GM23338 (cell line): ENCODE data around the gene ZNF526. TPM values are rescaled to one million over a fixed set of nuclear protein-coding genes. Genes with fewer than 3 reads are reported as not detected.
A peak's percentile ranks its signal among the peaks of the same experiment; 100 is the strongest.

Experiments
- ATAC-seq: fragments of 200-7000 bp; cut with Tn5 transposase; 3 replicates; pipeline ENCODE4 v1.9.1; 2020
- DNase-seq: peaks from one replicate; pipeline ENCODE4 v3.0.0-alpha.2; 2015; ENCODE audit warnings: low spot score
- H2AFZ ChIP-seq: fragments of 200-600 bp; sonication (generic); 2 replicates; pipeline ENCODE4 v1.8.0; 2016; ENCODE audit warnings: antibody characterized with exemption, mild to moderate bottlenecking, moderate library complexity
- H3F3A ChIP-seq: fragments of 200-600 bp; sonication (generic); replicated peaks from 2 replicates; pipeline ENCODE4 v1.8.0; 2017; ENCODE audit warnings: antibody characterized with exemption, mixed run types, low read depth
- H3K27ac ChIP-seq: fragments of 200-600 bp; sonication (generic); 2 replicates; pipeline ENCODE4 v1.6.1; 2016; ENCODE audit warnings: low read depth
- H3K27me3 ChIP-seq: fragments of 200-600 bp; sonication (generic); 2 replicates; pipeline ENCODE4 v1.8.0; 2016; ENCODE audit warnings: mild to moderate bottlenecking, mixed run types, moderate library complexity; ENCODE audit not compliant: insufficient read depth
- H3K36me3 ChIP-seq: fragments of 200-600 bp; sonication (generic); 2 replicates; pipeline ENCODE4 v1.8.0; 2016; ENCODE audit warnings: mild to moderate bottlenecking; ENCODE audit not compliant: insufficient read depth
- H3K4me1 ChIP-seq: fragments of 200-600 bp; sonication (generic); 2 replicates; pipeline ENCODE4 v1.8.0; 2016; ENCODE audit warnings: mild to moderate bottlenecking, moderate library complexity; ENCODE audit not compliant: insufficient read depth
- H3K4me2 ChIP-seq: fragments of 200-600 bp; sonication (generic); 2 replicates; pipeline ENCODE4 v1.7.1; 2017; ENCODE audit warnings: mixed run types
- H3K4me3 ChIP-seq: fragments of 200-600 bp; sonication (generic); 2 replicates; pipeline ENCODE4 v1.6.1; 2016; ENCODE audit warnings: mixed run types
- H3K79me2 ChIP-seq: fragments of 200-600 bp; sonication (generic); replicated peaks from 2 replicates; pipeline ENCODE4 v1.8.0; 2017; ENCODE audit warnings: mild to moderate bottlenecking; ENCODE audit not compliant: insufficient read depth
- H3K9me2 ChIP-seq: fragments of 200-600 bp; sonication (generic); 2 replicates; pipeline ENCODE4 v1.8.0; 2017; ENCODE audit not compliant: insufficient read depth
- H4K20me1 ChIP-seq: fragments of 200-600 bp; sonication (generic); replicated peaks from 2 replicates; pipeline ENCODE4 v1.8.0; 2017; ENCODE audit warnings: mild to moderate bottlenecking; ENCODE audit not compliant: insufficient read depth
- H3K27ac Mint-ChIP-seq: 2 replicates; pipeline ENCODE4 v1.8.0; 2020; ENCODE audit warnings: inconsistent platforms, mild to moderate bottlenecking, moderate library complexity, mixed read lengths
- H3K27me3 Mint-ChIP-seq: 3 replicates; pipeline ENCODE4 v1.8.0; 2022; ENCODE audit warnings: low read depth, mild to moderate bottlenecking, moderate library complexity, mixed read lengths, inconsistent platforms; ENCODE audit not compliant: insufficient read depth, poor library complexity
- H3K36me3 Mint-ChIP-seq: 3 replicates; pipeline ENCODE4 v1.8.0; 2021; ENCODE audit warnings: low read depth, mild to moderate bottlenecking, inconsistent platforms, moderate library complexity, mixed read lengths
- H3K4me1 Mint-ChIP-seq: 3 replicates; pipeline ENCODE4 v1.8.0; 2020; ENCODE audit warnings: mild to moderate bottlenecking, inconsistent platforms, mixed read lengths
- H3K4me3 Mint-ChIP-seq: 3 replicates; pipeline ENCODE4 v1.8.0; 2021; ENCODE audit warnings: moderate library complexity, mild to moderate bottlenecking, inconsistent platforms, mixed read lengths
- H3K9me3 Mint-ChIP-seq: 3 replicates; pipeline ENCODE4 v1.8.0; 2020; ENCODE audit warnings: moderate library complexity, mild to moderate bottlenecking, inconsistent platforms, mixed read lengths
- CREB1 ChIP-seq: fragments of 250-450 bp; sonication (Bioruptor Pico); IDR thresholded peaks from 2 replicates; pipeline ENCODE4 v1.5.0; 2020; ENCODE audit warnings: low read depth, mild to moderate bottlenecking, moderate library complexity
- EZH2 ChIP-seq: fragments of 200-600 bp; sonication (generic); IDR thresholded peaks from one replicate; pipeline ENCODE4 v1.8.0; 2017; ENCODE audit warnings: antibody characterized with exemption, mild to moderate bottlenecking, low read depth; ENCODE audit not compliant: unreplicated experiment
- EZH2phosphoT487 ChIP-seq: fragments of 200-600 bp; sonication (generic); IDR thresholded peaks from one replicate; pipeline ENCODE4 v1.8.1; 2018; ENCODE audit warnings: antibody characterized with exemption; ENCODE audit not compliant: unreplicated experiment
- JUNB ChIP-seq: IDR thresholded peaks from one replicate; pipeline ENCODE4 v1.6.1; 2016; ENCODE audit warnings: antibody characterized with exemption; ENCODE audit not compliant: unreplicated experiment
- NANOG ChIP-seq: IDR thresholded peaks from 2 replicates; pipeline ENCODE4 v1.6.1; 2016; ENCODE audit warnings: antibody characterized with exemption, borderline replicate concordance
- POLR2AphosphoS5 ChIP-seq: IDR thresholded peaks from 2 replicates; pipeline ENCODE4 v1.6.1; 2016; ENCODE audit warnings: antibody characterized with exemption, low read depth
- ZNF114 ChIP-seq: fragments of 250-450 bp; sonication (Bioruptor Pico); IDR thresholded peaks from 2 replicates; pipeline ENCODE4 v1.5.0; 2020; ENCODE audit warnings: mild to moderate bottlenecking, moderate library complexity
- ZNF331 ChIP-seq: fragments of 250-450 bp; sonication (Bioruptor Pico); IDR thresholded peaks from 2 replicates; pipeline ENCODE4 v1.5.0; 2020; ENCODE audit warnings: low read depth, mild to moderate bottlenecking, moderate library complexity
- polyA plus RNA-seq: library from polyadenylated mRNA; unstranded; fragments of >200 nt; fragmentation: Nextera tagmentation; extraction: Ambion mirVana; gene quantifications from 2 replicates; pipeline ENCODE4 v1.2.1, GENCODE V29; 2016
- total RNA-seq: library from RNA; depleted of rRNA; stranded (reverse); fragments of >200 nt; shearing (Covaris generic); gene quantifications from 2 replicates; pipeline ENCODE4 v1.2.3, GENCODE V29; 2014
- TF ChIP-seq, protein P1 (sequence below), 2 experiments: fragments of 200-600 bp in 1 of 2; sonication (generic) in 1 of 2; conservative IDR thresholded peaks; 2 replicates each; pipeline versions ENCODE4 v1.5.1 to v1.6.1; 2016 to 2017; ENCODE audit warnings: antibody characterized with exemption in 2 of 2, low read depth in 2 of 2, mild to moderate bottlenecking in 2 of 2, moderate library complexity in 1 of 2
- TF ChIP-seq, protein P2 (sequence below): IDR thresholded peaks from 2 replicates; pipeline ENCODE4 v1.6.1; 2016; ENCODE audit warnings: antibody characterized with exemption
- TF ChIP-seq, protein P3 (sequence below): fragments of 250-450 bp; sonication (Bioruptor Pico); IDR thresholded peaks from 2 replicates; pipeline ENCODE4 v1.5.0; 2020; ENCODE audit warnings: mild to moderate bottlenecking, moderate library complexity

ZNF526 gene
- total and polyA plus RNA-seq, 2 experiments from 2014 or later, result 4.7 to 13.3 TPM

DNA sequence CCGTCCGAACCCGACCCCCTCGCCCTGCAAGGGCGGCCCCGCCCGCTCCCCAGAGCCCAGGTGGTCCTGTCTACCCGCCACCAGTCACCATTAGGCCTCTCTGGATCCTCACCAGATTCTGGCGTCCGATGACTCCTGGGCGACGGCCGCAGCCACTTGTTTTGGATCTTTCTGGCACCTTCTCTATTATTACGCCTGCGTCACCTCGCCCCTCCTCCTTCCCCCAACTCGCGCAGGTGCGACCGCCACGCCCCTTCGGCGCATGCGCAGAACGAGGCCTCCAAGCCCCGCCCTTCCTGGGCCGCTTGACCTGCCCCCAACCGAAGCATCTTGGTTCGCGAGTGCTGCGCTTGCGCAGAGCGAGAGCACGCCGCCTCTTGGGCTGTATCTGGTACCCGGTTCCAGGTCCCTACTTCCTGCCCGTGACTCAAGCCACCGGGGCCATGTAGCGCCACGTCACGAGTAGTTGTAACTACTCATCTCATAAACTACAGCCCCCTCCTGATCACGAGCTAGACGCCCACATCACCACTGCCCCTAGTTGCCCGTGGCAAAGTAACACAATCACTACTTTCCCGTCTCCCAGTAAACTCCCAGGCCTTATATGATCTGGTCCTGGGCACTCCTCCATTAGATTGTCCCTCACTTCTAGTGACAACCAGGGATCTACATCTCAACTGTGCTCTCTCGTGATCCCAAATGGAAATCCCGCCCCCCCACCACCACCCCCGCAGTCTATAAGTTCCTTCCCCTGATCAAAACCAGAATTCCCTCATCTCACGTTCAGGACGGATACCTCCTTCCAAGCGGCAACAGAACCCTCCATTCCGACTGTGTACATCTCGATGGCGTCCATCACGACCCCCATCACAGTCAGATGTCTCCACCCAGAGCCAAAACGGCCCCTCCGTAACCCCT lies 2.3 kb upstream of the ZNF526 start, which contains the start of gene DEDD2:
TSS of gene DEDD2 (minus strand) at position 158 of the 918 bp plus-strand sequence. CDS start 670 bp downstream, outside the sequence.
- Histone ChIP-seq H3K4me2 (peak within 1 kb of the TSS; percentile 96), H4K20me1 (peaks cover 31% of the 10 kb centered on the region), H3K4me3 (peak within 1 kb of the TSS; percentile 92), H3K79me2 (peaks cover 60% of the 10 kb centered on the region), H3K27me3 (no peaks in the 10 kb centered on the region), H3K9me2 (no peaks in the 10 kb centered on the region), H3K36me3 (peaks cover 16% of the 10 kb centered on the region; the same call in 1 of the 2 replicates), H3K27ac (peak within 1 kb of the TSS; percentile 96), H2AFZ (no peak within 1 kb of the TSS), H3F3A (peaks cover 28% of the 10 kb centered on the region), H3K4me1 (peaks cover 9% of the 10 kb centered on the region)
- Mint-ChIP-seq H3K27me3 (peaks cover 29% of the 10 kb centered on the region), H3K4me3 (peak within 1 kb of the TSS; percentile 94), H3K27ac (peak within 1 kb of the TSS; percentile 97), H3K9me3 (no peaks in the 10 kb centered on the region), H3K4me1 (peaks cover 34% of the 10 kb centered on the region), H3K36me3 (peaks cover 39% of the 10 kb centered on the region)
- TF ChIP-seq ZNF114 (CRISPR knock-in tag), result no peak
- no peak for TF ChIP-seq EZH2phosphoT487
- TF ChIP-seq CREB1 (CRISPR knock-in tag), result peak; percentile 51; the same call in 1 of the 2 replicates
- TF ChIP-seq NANOG, result no peak
- TF ChIP-seq POLR2AphosphoS5, result peak; percentile 82
- peak; percentile 55 for ATAC-seq
- peak; percentile 96 for DNase-seq

DNA sequence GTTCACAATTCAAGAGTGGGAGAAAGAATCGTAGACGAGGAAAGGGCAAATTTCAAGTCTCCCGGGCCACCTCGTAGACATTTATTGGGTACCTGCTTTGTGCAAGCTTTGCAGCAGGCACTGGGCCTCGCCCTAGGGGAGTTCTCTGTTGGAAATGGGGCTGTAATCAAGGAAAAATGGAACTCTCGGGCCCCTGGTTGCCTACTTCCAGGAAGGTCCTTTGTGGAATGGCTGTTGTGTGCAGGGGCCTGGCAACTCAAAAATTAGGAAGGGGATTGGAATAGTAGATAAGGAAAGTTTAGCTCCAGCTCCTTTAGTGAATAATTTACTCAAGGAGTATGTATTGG lies 612 bp downstream of the ZNF526 start:
- Histone ChIP-seq H3K4me2 (peak overlapping the region; percentile 95), H3K4me3 (peak overlapping the region; percentile 89), H3K79me2 (peaks cover 34% of the 10 kb centered on the region), H4K20me1 (peaks cover 17% of the 10 kb centered on the region), H3K27me3 (no peaks in the 10 kb centered on the region), H2AFZ (no peak overlapping the region; the same call in 1 of the 2 replicates), H3K27ac (peak overlapping the region; percentile 27; the same call in 1 of the 2 replicates), H3K9me2 (no peaks in the 10 kb centered on the region), H3K36me3 (no peaks in the 10 kb centered on the region), H3F3A (peaks cover 25% of the 10 kb centered on the region), H3K4me1 (peaks cover 9% of the 10 kb centered on the region)
- H3K4me3 Mint-ChIP-seq, result peak overlapping the region; percentile 94
- no peaks in the 10 kb centered on the region for H3K9me3 Mint-ChIP-seq
- H3K27me3 Mint-ChIP-seq, result peaks cover 30% of the 10 kb centered on the region
- peaks cover 26% of the 10 kb centered on the region for H3K36me3 Mint-ChIP-seq
- DNase-seq, result no peak
- no peak for ATAC-seq
- peak overlapping the region; percentile 94 for H3K27ac Mint-ChIP-seq
- peaks cover 26% of the 10 kb centered on the region for H3K4me1 Mint-ChIP-seq
- TF ChIP-seq, protein P1, sequence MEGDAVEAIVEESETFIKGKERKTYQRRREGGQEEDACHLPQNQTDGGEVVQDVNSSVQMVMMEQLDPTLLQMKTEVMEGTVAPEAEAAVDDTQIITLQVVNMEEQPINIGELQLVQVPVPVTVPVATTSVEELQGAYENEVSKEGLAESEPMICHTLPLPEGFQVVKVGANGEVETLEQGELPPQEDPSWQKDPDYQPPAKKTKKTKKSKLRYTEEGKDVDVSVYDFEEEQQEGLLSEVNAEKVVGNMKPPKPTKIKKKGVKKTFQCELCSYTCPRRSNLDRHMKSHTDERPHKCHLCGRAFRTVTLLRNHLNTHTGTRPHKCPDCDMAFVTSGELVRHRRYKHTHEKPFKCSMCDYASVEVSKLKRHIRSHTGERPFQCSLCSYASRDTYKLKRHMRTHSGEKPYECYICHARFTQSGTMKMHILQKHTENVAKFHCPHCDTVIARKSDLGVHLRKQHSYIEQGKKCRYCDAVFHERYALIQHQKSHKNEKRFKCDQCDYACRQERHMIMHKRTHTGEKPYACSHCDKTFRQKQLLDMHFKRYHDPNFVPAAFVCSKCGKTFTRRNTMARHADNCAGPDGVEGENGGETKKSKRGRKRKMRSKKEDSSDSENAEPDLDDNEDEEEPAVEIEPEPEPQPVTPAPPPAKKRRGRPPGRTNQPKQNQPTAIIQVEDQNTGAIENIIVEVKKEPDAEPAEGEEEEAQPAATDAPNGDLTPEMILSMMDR (conservative IDR thresholded peaks at IDR 0.05; ENCODE audit: low read depth in 2 of 2), result no peak
- TF ChIP-seq ZNF331 (CRISPR knock-in tag) (no peak), NANOG (no peak), POLR2AphosphoS5 (no peak), JUNB (no peak), EZH2phosphoT487 (no peak), CREB1 (CRISPR knock-in tag) (no peak), EZH2 (no peak)
- TF ChIP-seq, protein P2, sequence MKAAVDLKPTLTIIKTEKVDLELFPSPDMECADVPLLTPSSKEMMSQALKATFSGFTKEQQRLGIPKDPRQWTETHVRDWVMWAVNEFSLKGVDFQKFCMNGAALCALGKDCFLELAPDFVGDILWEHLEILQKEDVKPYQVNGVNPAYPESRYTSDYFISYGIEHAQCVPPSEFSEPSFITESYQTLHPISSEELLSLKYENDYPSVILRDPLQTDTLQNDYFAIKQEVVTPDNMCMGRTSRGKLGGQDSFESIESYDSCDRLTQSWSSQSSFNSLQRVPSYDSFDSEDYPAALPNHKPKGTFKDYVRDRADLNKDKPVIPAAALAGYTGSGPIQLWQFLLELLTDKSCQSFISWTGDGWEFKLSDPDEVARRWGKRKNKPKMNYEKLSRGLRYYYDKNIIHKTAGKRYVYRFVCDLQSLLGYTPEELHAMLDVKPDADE, result no peak
- TF ChIP-seq, protein P3, sequence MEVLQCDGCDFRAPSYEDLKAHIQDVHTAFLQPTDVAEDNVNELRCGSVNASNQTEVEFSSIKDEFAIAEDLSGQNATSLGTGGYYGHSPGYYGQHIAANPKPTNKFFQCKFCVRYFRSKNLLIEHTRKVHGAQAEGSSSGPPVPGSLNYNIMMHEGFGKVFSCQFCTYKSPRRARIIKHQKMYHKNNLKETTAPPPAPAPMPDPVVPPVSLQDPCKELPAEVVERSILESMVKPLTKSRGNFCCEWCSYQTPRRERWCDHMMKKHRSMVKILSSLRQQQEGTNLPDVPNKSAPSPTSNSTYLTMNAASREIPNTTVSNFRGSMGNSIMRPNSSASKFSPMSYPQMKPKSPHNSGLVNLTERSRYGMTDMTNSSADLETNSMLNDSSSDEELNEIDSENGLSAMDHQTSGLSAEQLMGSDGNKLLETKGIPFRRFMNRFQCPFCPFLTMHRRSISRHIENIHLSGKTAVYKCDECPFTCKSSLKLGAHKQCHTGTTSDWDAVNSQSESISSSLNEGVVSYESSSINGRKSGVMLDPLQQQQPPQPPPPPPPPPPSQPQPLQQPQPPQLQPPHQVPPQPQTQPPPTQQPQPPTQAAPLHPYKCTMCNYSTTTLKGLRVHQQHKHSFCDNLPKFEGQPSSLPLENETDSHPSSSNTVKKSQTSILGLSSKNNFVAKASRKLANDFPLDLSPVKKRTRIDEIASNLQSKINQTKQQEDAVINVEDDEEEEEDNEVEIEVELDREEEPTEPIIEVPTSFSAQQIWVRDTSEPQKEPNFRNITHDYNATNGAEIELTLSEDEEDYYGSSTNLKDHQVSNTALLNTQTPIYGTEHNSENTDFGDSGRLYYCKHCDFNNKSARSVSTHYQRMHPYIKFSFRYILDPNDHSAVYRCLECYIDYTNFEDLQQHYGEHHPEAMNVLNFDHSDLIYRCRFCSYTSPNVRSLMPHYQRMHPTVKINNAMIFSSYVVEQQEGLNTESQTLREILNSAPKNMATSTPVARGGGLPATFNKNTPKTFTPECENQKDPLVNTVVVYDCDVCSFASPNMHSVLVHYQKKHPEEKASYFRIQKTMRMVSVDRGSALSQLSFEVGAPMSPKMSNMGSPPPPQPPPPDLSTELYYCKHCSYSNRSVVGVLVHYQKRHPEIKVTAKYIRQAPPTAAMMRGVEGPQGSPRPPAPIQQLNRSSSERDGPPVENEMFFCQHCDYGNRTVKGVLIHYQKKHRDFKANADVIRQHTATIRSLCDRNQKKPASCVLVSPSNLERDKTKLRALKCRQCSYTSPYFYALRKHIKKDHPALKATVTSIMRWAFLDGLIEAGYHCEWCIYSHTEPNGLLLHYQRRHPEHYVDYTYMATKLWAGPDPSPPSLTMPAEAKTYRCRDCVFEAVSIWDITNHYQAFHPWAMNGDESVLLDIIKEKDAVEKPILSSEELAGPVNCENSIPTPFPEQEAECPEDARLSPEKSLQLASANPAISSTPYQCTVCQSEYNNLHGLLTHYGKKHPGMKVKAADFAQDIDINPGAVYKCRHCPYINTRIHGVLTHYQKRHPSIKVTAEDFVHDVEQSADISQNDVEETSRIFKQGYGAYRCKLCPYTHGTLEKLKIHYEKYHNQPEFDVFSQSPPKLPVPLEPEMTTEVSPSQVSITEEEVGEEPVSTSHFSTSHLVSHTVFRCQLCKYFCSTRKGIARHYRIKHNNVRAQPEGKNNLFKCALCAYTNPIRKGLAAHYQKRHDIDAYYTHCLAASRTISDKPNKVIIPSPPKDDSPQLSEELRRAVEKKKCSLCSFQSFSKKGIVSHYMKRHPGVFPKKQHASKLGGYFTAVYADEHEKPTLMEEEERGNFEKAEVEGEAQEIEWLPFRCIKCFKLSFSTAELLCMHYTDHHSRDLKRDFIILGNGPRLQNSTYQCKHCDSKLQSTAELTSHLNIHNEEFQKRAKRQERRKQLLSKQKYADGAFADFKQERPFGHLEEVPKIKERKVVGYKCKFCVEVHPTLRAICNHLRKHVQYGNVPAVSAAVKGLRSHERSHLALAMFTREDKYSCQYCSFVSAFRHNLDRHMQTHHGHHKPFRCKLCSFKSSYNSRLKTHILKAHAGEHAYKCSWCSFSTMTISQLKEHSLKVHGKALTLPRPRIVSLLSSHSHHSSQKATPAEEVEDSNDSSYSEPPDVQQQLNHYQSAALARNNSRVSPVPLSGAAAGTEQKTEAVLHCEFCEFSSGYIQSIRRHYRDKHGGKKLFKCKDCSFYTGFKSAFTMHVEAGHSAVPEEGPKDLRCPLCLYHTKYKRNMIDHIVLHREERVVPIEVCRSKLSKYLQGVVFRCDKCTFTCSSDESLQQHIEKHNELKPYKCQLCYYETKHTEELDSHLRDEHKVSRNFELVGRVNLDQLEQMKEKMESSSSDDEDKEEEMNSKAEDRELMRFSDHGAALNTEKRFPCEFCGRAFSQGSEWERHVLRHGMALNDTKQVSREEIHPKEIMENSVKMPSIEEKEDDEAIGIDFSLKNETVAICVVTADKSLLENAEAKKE (CRISPR knock-in tag), result no peak
